Measurements from ENCODE around the gene UBE2U. TPM values are rescaled to one million over a fixed set of nuclear protein-coding genes. Genes with fewer than 3 reads are reported as not detected.

Gene UBE2U
- total RNA-seq, 6 experiments from 2014 or later: not detected

DNA sequence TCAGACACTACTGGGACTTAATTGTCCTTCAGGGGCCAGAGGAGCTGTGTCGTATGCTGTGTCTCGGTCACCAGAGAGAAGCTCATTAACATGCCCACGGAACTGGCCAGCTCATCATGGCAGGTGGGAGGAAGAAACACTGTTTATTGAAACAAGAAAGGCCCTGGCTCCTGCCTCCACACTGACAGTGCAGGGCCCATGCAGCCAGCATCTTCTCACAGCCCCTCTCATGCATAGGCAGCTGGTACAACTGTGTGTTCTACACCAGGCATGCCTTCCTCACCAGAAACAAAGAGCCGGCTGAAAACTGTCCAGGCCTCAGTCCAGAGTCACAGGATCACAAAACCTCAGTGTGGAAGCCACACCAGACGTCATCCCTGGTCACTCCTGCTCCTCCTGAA lies 106.0 kb downstream of the UBE2U start:
- Histone ChIP-seq H3K27me3 (no peaks in the 10 kb centered on the region), H3K4me3 (no peak overlapping the region), H3K36me3 (no peaks in the 10 kb centered on the region), H3K27ac (no peak overlapping the region), H3K4me1 (no peaks in the 10 kb centered on the region), H3K9me3 (no peaks in the 10 kb centered on the region)
- intact Hi-C loops (cut with DNase I): no loop called here
- ATAC-seq: no peak
- DNase-seq: no peak
- TF ChIP-seq, protein P1, sequence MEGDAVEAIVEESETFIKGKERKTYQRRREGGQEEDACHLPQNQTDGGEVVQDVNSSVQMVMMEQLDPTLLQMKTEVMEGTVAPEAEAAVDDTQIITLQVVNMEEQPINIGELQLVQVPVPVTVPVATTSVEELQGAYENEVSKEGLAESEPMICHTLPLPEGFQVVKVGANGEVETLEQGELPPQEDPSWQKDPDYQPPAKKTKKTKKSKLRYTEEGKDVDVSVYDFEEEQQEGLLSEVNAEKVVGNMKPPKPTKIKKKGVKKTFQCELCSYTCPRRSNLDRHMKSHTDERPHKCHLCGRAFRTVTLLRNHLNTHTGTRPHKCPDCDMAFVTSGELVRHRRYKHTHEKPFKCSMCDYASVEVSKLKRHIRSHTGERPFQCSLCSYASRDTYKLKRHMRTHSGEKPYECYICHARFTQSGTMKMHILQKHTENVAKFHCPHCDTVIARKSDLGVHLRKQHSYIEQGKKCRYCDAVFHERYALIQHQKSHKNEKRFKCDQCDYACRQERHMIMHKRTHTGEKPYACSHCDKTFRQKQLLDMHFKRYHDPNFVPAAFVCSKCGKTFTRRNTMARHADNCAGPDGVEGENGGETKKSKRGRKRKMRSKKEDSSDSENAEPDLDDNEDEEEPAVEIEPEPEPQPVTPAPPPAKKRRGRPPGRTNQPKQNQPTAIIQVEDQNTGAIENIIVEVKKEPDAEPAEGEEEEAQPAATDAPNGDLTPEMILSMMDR (IDR thresholded peaks at IDR 0.05): no peak
- whole genome bisulfite sequencing (ENCODE audit: insufficient coverage, low coverage, low lambda C conversion rate, missing lambda C conversion rate): 77% methylated on average over 4 of the region's 5 CpGs

- no peaks in the 10 kb centered on the region for H3K9me3 ChIP-seq
- no peaks in the 10 kb centered on the region for H3K27me3 ChIP-seq
- H3K27ac ChIP-seq: no peak overlapping the region
- TF ChIP-seq POLR2A (IDR thresholded peaks at IDR 0.05): no peak
- TF ChIP-seq, protein P1 (IDR thresholded peaks at IDR 0.05): no peak
- ATAC-seq: no peak
- intact Hi-C loops (cut with DNase I): no loop called here
- WGBS (ENCODE audit: insufficient coverage, low coverage, low lambda C conversion rate, missing lambda C conversion rate): 42% methylated on average over 1 of the region's 1 CpG
- no peak for DNase-seq
- H3K4me3 ChIP-seq: no peak overlapping the region
- H3K36me3 ChIP-seq: no peaks in the 10 kb centered on the region
- H3K4me1 ChIP-seq: no peaks in the 10 kb centered on the region
Measured at GRCh38 chr1:64310760-64311159, 107.3 kb downstream of the UBE2U start.

DNA sequence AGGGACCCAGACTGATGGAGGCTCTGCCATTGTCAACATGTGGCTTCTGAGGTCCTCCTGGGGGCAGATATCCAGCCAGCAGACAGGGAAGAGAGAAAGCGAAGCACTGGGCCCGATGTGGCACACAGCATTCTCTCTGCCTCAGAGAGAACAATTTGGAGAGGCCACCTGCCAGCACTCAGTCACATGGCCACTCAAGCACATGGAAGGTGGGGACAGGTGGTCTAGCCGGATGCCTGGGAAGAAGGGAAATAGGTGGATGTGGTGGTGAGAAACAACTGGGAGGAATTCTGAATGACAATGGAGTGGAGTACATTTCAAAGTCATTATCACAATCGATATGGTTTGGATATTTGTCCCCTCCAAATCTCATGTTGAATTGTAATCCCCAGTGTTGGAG lies 109.0 kb downstream of the UBE2U start:
- intact Hi-C loops (cut with DNase I): no loop called here
- TF ChIP-seq, protein P1 (IDR thresholded peaks at IDR 0.05): no peak
- no peak for TF ChIP-seq POLR2A (IDR thresholded peaks at IDR 0.05)
- H3K36me3 ChIP-seq: no peaks in the 10 kb centered on the region

GRCh38 chr1:64315402-64315801 lies 112.0 kb downstream of the UBE2U start:
- H3K27ac ChIP-seq: no peak overlapping the region
- 70% methylated on average over 4 of the region's 5 CpGs for WGBS (ENCODE audit: insufficient coverage, low coverage, low lambda C conversion rate, missing lambda C conversion rate)
- intact Hi-C loops (cut with DNase I): no loop called here
- ATAC-seq (no peak), DNase-seq (no peak)
- H3K4me1 ChIP-seq: no peaks in the 10 kb centered on the region
- no peaks in the 10 kb centered on the region for H3K36me3 ChIP-seq
- no peak for TF ChIP-seq POLR2A (IDR thresholded peaks at IDR 0.05)
- no peaks in the 10 kb centered on the region for H3K27me3 ChIP-seq
- no peaks in the 10 kb centered on the region for H3K9me3 ChIP-seq
- H3K4me3 ChIP-seq: no peak overlapping the region

More for the DNA sequence above, 109.0 kb downstream of the UBE2U start:
- Histone ChIP-seq H3K4me1 (no peaks in the 10 kb centered on the region), H3K27ac (no peak overlapping the region), H3K27me3 (no peaks in the 10 kb centered on the region), H3K9me3 (no peaks in the 10 kb centered on the region), H3K4me3 (no peak overlapping the region)
- WGBS (ENCODE audit: insufficient coverage, low coverage, low lambda C conversion rate, missing lambda C conversion rate): 100% methylated on average over 2 of the region's 4 CpGs
- ATAC-seq: no peak
- DNase-seq: no peak

Measured in right lobe of liver (tissue), 6 donors.